Neural progenitor cell (in vitro differentiated cells): Measurements from ENCODE around the gene TBC1D23. TPM values are rescaled to one million over a fixed set of nuclear protein-coding genes. Genes with fewer than 3 reads are reported as not detected.

ENCODE experiments used
- DNase-seq: peaks from one replicate; pipeline ENCODE4 v3.0.0-alpha.2; 2016; ENCODE audit warnings: low spot score
- H2AFZ ChIP-seq: fragments of 200-600 bp; sonication (generic); replicated peaks from 2 replicates; pipeline ENCODE4 v1.6.1; 2016; ENCODE audit warnings: antibody characterized with exemption
- H3F3A ChIP-seq: fragments of 200-600 bp; sonication (generic); 2 replicates; pipeline ENCODE4 v1.6.1; 2016; ENCODE audit warnings: antibody characterized with exemption, low read depth
- H3K27ac ChIP-seq: fragments of 200-600 bp; sonication (generic); 2 replicates; pipeline ENCODE4 v1.5.1; 2016; ENCODE audit warnings: mild to moderate bottlenecking
- H3K27me3 ChIP-seq: fragments of 200-600 bp; sonication (generic); 2 replicates; pipeline ENCODE4 v1.6.1; 2016; ENCODE audit warnings: mild to moderate bottlenecking, moderate library complexity
- H3K36me3 ChIP-seq: fragments of 200-600 bp; sonication (generic); 2 replicates; pipeline ENCODE4 v1.5.1; 2016
- H3K4me1 ChIP-seq: fragments of 200-600 bp; sonication (generic); 2 replicates; pipeline ENCODE4 v1.6.1; 2016; ENCODE audit warnings: mixed run types
- H3K4me2 ChIP-seq: fragments of 200-600 bp; sonication (generic); 2 replicates; pipeline ENCODE4 v1.6.1; 2016
- H3K4me3 ChIP-seq: fragments of 200-600 bp; sonication (generic); 2 replicates; pipeline ENCODE4 v1.5.1; 2016
- H3K79me2 ChIP-seq: fragments of 200-600 bp; sonication (generic); 2 replicates; pipeline ENCODE4 v1.6.1; 2016; ENCODE audit warnings: low read depth
- H3K9ac ChIP-seq: fragments of 200-600 bp; sonication (generic); 2 replicates; pipeline ENCODE4 v1.6.1; 2016
- H3K9me3 ChIP-seq: fragments of 200-600 bp; sonication (generic); 2 replicates; pipeline ENCODE4 v1.5.1; 2016; ENCODE audit warnings: low read depth
- H4K20me1 ChIP-seq: fragments of 200-600 bp; sonication (generic); 2 replicates; pipeline ENCODE4 v1.6.1; 2016; ENCODE audit warnings: low read depth
- H3K27ac Mint-ChIP-seq: 3 replicates; pipeline ENCODE4 v1.8.0; 2021; ENCODE audit warnings: mixed read lengths
- H3K27me3 Mint-ChIP-seq: 2 replicates; pipeline ENCODE4 v1.8.0; 2022; ENCODE audit warnings: low read depth, mild to moderate bottlenecking, inconsistent platforms, moderate library complexity, mixed read lengths; ENCODE audit not compliant: insufficient read depth
- H3K36me3 Mint-ChIP-seq: 3 replicates; pipeline ENCODE4 v1.8.0; 2021; ENCODE audit warnings: mixed read lengths
- H3K4me1 Mint-ChIP-seq: 3 replicates; pipeline ENCODE4 v1.8.0; 2021; ENCODE audit warnings: mixed read lengths
- H3K4me3 Mint-ChIP-seq: 3 replicates; pipeline ENCODE4 v1.8.0; 2021; ENCODE audit warnings: mild to moderate bottlenecking, moderate library complexity, mixed read lengths
- H3K9me3 Mint-ChIP-seq: 3 replicates; pipeline ENCODE4 v1.8.0; 2020; ENCODE audit warnings: mixed read lengths
- EZH2 ChIP-seq: fragments of 200-600 bp; sonication (generic); IDR thresholded peaks from 2 replicates; pipeline ENCODE4 v1.6.1; 2017; ENCODE audit warnings: antibody characterized with exemption, mild to moderate bottlenecking, moderate library complexity
- EZH2phosphoT487 ChIP-seq: fragments of 200-600 bp; sonication (generic); IDR thresholded peaks from 2 replicates; pipeline ENCODE4 v1.6.1; 2017; ENCODE audit warnings: antibody characterized with exemption
- total RNA-seq: library from RNA; depleted of rRNA; stranded (reverse); fragments of >200 nt; gene quantifications from 2 replicates; pipeline ENCODE4 v1.2.3, GENCODE V29; 2015; ENCODE audit warnings: low replicate concordance
- TF ChIP-seq, protein P1 (sequence below): fragments of 200-600 bp; sonication (generic); IDR thresholded peaks from 2 replicates; pipeline ENCODE4 v1.5.1; 2017; ENCODE audit warnings: antibody characterized with exemption, mild to moderate bottlenecking

Gene TBC1D23
- total RNA-seq, 1 donor from 2014 or later: 50.1 TPM

- Histone ChIP-seq H3K9me3 (no peaks in the 10 kb centered on the region), H3K4me1 (no peaks in the 10 kb centered on the region), H3K27ac (no peak overlapping the region), H4K20me1 (no peaks in the 10 kb centered on the region), H3K9ac (no peak overlapping the region), H3K27me3 (no peaks in the 10 kb centered on the region), H3K4me3 (no peak overlapping the region), H2AFZ (no peak overlapping the region), H3F3A (peaks cover 3% of the 10 kb centered on the region), H3K79me2 (no peaks in the 10 kb centered on the region), H3K36me3 (peaks cover 11% of the 10 kb centered on the region), H3K4me2 (no peak overlapping the region)
- Mint-ChIP-seq H3K36me3 (peaks cover 2% of the 10 kb centered on the region), H3K27ac (no peak overlapping the region), H3K27me3 (no peaks in the 10 kb centered on the region), H3K9me3 (no peaks in the 10 kb centered on the region), H3K4me3 (no peak overlapping the region), H3K4me1 (peaks cover 3% of the 10 kb centered on the region)
- TF ChIP-seq, protein P1, sequence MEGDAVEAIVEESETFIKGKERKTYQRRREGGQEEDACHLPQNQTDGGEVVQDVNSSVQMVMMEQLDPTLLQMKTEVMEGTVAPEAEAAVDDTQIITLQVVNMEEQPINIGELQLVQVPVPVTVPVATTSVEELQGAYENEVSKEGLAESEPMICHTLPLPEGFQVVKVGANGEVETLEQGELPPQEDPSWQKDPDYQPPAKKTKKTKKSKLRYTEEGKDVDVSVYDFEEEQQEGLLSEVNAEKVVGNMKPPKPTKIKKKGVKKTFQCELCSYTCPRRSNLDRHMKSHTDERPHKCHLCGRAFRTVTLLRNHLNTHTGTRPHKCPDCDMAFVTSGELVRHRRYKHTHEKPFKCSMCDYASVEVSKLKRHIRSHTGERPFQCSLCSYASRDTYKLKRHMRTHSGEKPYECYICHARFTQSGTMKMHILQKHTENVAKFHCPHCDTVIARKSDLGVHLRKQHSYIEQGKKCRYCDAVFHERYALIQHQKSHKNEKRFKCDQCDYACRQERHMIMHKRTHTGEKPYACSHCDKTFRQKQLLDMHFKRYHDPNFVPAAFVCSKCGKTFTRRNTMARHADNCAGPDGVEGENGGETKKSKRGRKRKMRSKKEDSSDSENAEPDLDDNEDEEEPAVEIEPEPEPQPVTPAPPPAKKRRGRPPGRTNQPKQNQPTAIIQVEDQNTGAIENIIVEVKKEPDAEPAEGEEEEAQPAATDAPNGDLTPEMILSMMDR: peak; percentile 65
- no peak for TF ChIP-seq EZH2phosphoT487
- DNase-seq: peak; percentile 36
Observed at GRCh38 chr3:100316641-100317069, 55.9 kb downstream of the TBC1D23 start.

- Histone ChIP-seq H3K27ac (no peak overlapping the region), H3K27me3 (no peaks in the 10 kb centered on the region), H4K20me1 (no peaks in the 10 kb centered on the region), H3F3A (peaks cover 3% of the 10 kb centered on the region), H3K9ac (no peak overlapping the region), H3K4me3 (no peak overlapping the region), H3K9me3 (no peaks in the 10 kb centered on the region), H3K36me3 (peaks cover 11% of the 10 kb centered on the region), H2AFZ (no peak overlapping the region), H3K4me2 (no peak overlapping the region), H3K4me1 (no peaks in the 10 kb centered on the region), H3K79me2 (no peaks in the 10 kb centered on the region)
- TF ChIP-seq EZH2phosphoT487 (no peak), EZH2 (no peak)
- TF ChIP-seq, protein P1: no peak
- no peak for DNase-seq
- H3K9me3 Mint-ChIP-seq: no peaks in the 10 kb centered on the region
- peaks cover 2% of the 10 kb centered on the region for H3K36me3 Mint-ChIP-seq
- no peak overlapping the region for H3K4me3 Mint-ChIP-seq
- no peaks in the 10 kb centered on the region for H3K4me1 Mint-ChIP-seq
- no peak overlapping the region for H3K27ac Mint-ChIP-seq
- H3K27me3 Mint-ChIP-seq: no peaks in the 10 kb centered on the region
Observed at GRCh38 chr3:100317912-100318311, 57.1 kb downstream of the TBC1D23 start.

GRCh38 chr3:100319951-100320350 lies 59.2 kb downstream of the TBC1D23 start:
- Histone ChIP-seq H3F3A (peaks cover 3% of the 10 kb centered on the region), H3K36me3 (peaks cover 5% of the 10 kb centered on the region), H3K9me3 (no peaks in the 10 kb centered on the region), H3K27ac (no peak overlapping the region), H3K4me1 (no peaks in the 10 kb centered on the region), H3K27me3 (no peaks in the 10 kb centered on the region), H3K4me3 (no peak overlapping the region), H3K4me2 (no peak overlapping the region), H4K20me1 (no peaks in the 10 kb centered on the region), H3K9ac (no peak overlapping the region), H2AFZ (no peak overlapping the region), H3K79me2 (no peaks in the 10 kb centered on the region)
- Mint-ChIP-seq H3K4me3 (no peak overlapping the region), H3K9me3 (no peaks in the 10 kb centered on the region), H3K4me1 (no peaks in the 10 kb centered on the region), H3K36me3 (peaks cover 2% of the 10 kb centered on the region), H3K27ac (no peak overlapping the region), H3K27me3 (no peaks in the 10 kb centered on the region)
- TF ChIP-seq EZH2 (no peak), EZH2phosphoT487 (no peak)
- TF ChIP-seq, protein P1: no peak
- no peak for DNase-seq

DNA sequence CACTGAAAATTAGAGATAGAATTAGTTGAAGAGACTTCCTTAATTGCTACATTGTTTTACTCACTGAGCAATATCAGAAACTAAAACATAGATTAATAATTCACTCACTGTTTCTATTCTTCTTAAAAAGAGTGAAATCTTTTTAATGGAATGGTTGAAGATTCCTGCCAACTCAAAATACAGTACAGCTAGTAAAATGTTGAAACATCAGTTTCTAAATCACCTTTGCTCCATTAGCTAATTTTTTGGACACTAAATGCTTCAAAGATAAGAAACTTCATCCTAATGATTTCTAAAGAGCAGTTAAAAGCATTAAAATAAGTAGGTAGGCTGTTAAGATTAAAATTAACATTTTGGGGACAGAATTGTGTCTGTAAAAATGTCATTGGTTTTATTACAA lies 63.3 kb downstream of the TBC1D23 start:
- no peak overlapping the region for H3K27ac Mint-ChIP-seq
- Histone ChIP-seq H3K27me3 (no peaks in the 10 kb centered on the region), H3K4me3 (no peak overlapping the region)

More for the DNA sequence above, 63.3 kb downstream of the TBC1D23 start:
- Histone ChIP-seq H3K9me3 (no peaks in the 10 kb centered on the region), H3K4me2 (no peak overlapping the region), H3K79me2 (no peaks in the 10 kb centered on the region), H3K9ac (no peak overlapping the region), H3F3A (no peaks in the 10 kb centered on the region), H2AFZ (no peak overlapping the region), H4K20me1 (no peaks in the 10 kb centered on the region), H3K36me3 (no peaks in the 10 kb centered on the region), H3K4me1 (no peaks in the 10 kb centered on the region), H3K27ac (no peak overlapping the region)
- H3K36me3 Mint-ChIP-seq: peaks cover 7% of the 10 kb centered on the region
- no peak for DNase-seq
- no peak overlapping the region for H3K4me3 Mint-ChIP-seq
- H3K9me3 Mint-ChIP-seq: no peaks in the 10 kb centered on the region
- no peaks in the 10 kb centered on the region for H3K4me1 Mint-ChIP-seq
- peaks cover 2% of the 10 kb centered on the region for H3K27me3 Mint-ChIP-seq
- TF ChIP-seq EZH2phosphoT487 (no peak), EZH2 (no peak)
- TF ChIP-seq, protein P1: no peak
